BJ (cell line): ENCODE measurements around the gene SLC2A13. TPM values are rescaled to one million over a fixed set of nuclear protein-coding genes. Genes with fewer than 3 reads are reported as not detected.

Source experiments
- CTCF ChIA-PET: fragments of 350-600 bp; formaldehyde crosslinking; extraction: SDS; loops from one replicate; lab custom pipeline; 2021; ENCODE audit warnings: antibody characterized with exemption, inconsistent platforms; lab: Yijun Ruan, JAX
- POLR2A ChIA-PET: fragments of 300-600 bp; sonication (Branson Sonifier 250); formaldehyde crosslinking; extraction: SDS; loops from one replicate; lab custom pipeline; 2021; ENCODE audit warnings: antibody characterized with exemption; lab: Charles Lee
- DNase-seq: peaks from one replicate; pipeline ENCODE4 v3.0.0-alpha.2; 2011; ENCODE audit warnings: low read depth
- H3K27me3 ChIP-seq: 2 replicates; pipeline ENCODE4 v1.6.0; 2011; ENCODE audit warnings: low read length; ENCODE audit not compliant: control insufficient read depth, insufficient read depth
- H3K36me3 ChIP-seq: 2 replicates; pipeline ENCODE4 v1.5.1; 2011; ENCODE audit warnings: low read length; ENCODE audit not compliant: control insufficient read depth, insufficient read depth
- H3K4me3 ChIP-seq: 2 replicates; pipeline ENCODE4 v1.5.1; 2011; ENCODE audit warnings: low read depth, mild to moderate bottlenecking, control low read depth, low read length
- CTCF ChIP-seq: IDR thresholded peaks from 2 replicates; pipeline ENCODE4 v1.5.1; 2011; ENCODE audit warnings: low read depth, mild to moderate bottlenecking, control low read depth, inconsistent platforms, low read length, moderate library complexity; ENCODE audit not compliant: insufficient read depth
- polyA plus RNA-seq: library from polyadenylated mRNA; depleted of rRNA; stranded (reverse); fragments of >200 nt; gene quantifications from 2 replicates; pipeline ENCODE4 v1.2.3, GENCODE V29; 2011

The SLC2A13 gene
- polyA plus RNA-seq, 1 experiment = 1.2 TPM

- Histone ChIP-seq H3K4me3 (no peak overlapping the region), H3K27me3 (no peaks in the 10 kb centered on the region), H3K36me3 (no peaks in the 10 kb centered on the region)
- TF ChIP-seq CTCF = no peak
- POLR2A ChIA-PET = no interaction called here
- CTCF ChIA-PET = no interaction called here
- DNase-seq = no peak
Observed at GRCh38 chr12:39886106-39886505, 219.8 kb downstream of the SLC2A13 start.

- no peak for DNase-seq
- ChIA-PET CTCF (interaction anchor here (0.9 kb wide), 1 partner anchor 12 kb away, joined by 3 read pairs; no protein-coding TSS in a partner anchor), POLR2A (no interaction called here)
- no peaks in the 10 kb centered on the region for H3K36me3 ChIP-seq
- no peaks in the 10 kb centered on the region for H3K27me3 ChIP-seq
- no peak overlapping the region for H3K4me3 ChIP-seq
- TF ChIP-seq CTCF = no peak
Observed at GRCh38 chr12:39884616-39885125, 221.2 kb downstream of the SLC2A13 start.

GRCh38 chr12:39883411-39883810, 222.5 kb downstream of the SLC2A13 start:
- H3K27me3 ChIP-seq = no peaks in the 10 kb centered on the region
- DNase-seq = no peak
- CTCF ChIA-PET = no interaction called here
- H3K4me3 ChIP-seq = no peak overlapping the region
- no peaks in the 10 kb centered on the region for H3K36me3 ChIP-seq
- POLR2A ChIA-PET = no interaction called here
- no peak for TF ChIP-seq CTCF

- Histone ChIP-seq H3K27me3 (no peaks in the 10 kb centered on the region), H3K4me3 (no peak overlapping the region), H3K36me3 (no peaks in the 10 kb centered on the region)
- TF ChIP-seq CTCF = no peak
- ChIA-PET CTCF (interaction anchor here (0.8 kb wide), 1 partner anchor 62 kb away, joined by 3 read pairs; no protein-coding TSS in a partner anchor), POLR2A (no interaction called here)
- DNase-seq = no peak
Observed at GRCh38 chr12:39878753-39879152, 227.1 kb downstream of the SLC2A13 start.

GRCh38 chr12:39875721-39876120, 230.2 kb downstream of the SLC2A13 start:
- DNase-seq = no peak
- ChIA-PET POLR2A (no interaction called here), CTCF (no interaction called here)
- H3K27me3 ChIP-seq = no peaks in the 10 kb centered on the region
- no peak for TF ChIP-seq CTCF
- no peak overlapping the region for H3K4me3 ChIP-seq
- H3K36me3 ChIP-seq = no peaks in the 10 kb centered on the region
